SK-N-SH treated with all-trans-retinoic acid at 6 μM for 48 hours (cell line): ENCODE data around the gene PNPLA6.

Source experiments
- ATAC-seq: fragments of 200-7000 bp; cut with Tn5 transposase; 3 replicates; pipeline ENCODE4 v1.9.1; 2020; ENCODE audit warnings: mild to moderate bottlenecking, moderate library complexity
- ARNTL ChIP-seq: fragments of 450-650 bp; formaldehyde crosslinking; IDR thresholded peaks from 2 replicates; pipeline ENCODE4 v1.5.0; 2020; ENCODE audit warnings: low read depth, mild to moderate bottlenecking, moderate library complexity, borderline replicate concordance
- PPARA ChIP-seq: fragments of 250-450 bp; sonication (Bioruptor Pico); IDR thresholded peaks from 2 replicates; pipeline ENCODE4 v1.5.0; 2020; ENCODE audit warnings: mild to moderate bottlenecking, borderline replicate concordance
- ZC3H10 ChIP-seq: fragments of 250-450 bp; sonication (Bioruptor Pico); IDR thresholded peaks from 2 replicates; pipeline ENCODE4 v1.5.1; 2021; ENCODE audit warnings: mild to moderate bottlenecking, moderate library complexity
- ZFP3 ChIP-seq: fragments of 250-450 bp; sonication (Bioruptor Pico); IDR thresholded peaks from 2 replicates; pipeline ENCODE4 v1.5.0; 2020; ENCODE audit warnings: mild to moderate bottlenecking, moderate library complexity
- ZNF70 ChIP-seq: fragments of 450-650 bp; formaldehyde crosslinking; IDR thresholded peaks from 2 replicates; pipeline ENCODE4 v1.5.0; 2020; ENCODE audit warnings: mild to moderate bottlenecking, moderate library complexity
- TF ChIP-seq, protein P1 (sequence below): fragments of 250-450 bp; sonication (Bioruptor Pico); IDR thresholded peaks from 2 replicates; pipeline ENCODE4 v1.5.1; 2021; ENCODE audit warnings: mild to moderate bottlenecking, moderate library complexity

PNPLA6 gene

DNA sequence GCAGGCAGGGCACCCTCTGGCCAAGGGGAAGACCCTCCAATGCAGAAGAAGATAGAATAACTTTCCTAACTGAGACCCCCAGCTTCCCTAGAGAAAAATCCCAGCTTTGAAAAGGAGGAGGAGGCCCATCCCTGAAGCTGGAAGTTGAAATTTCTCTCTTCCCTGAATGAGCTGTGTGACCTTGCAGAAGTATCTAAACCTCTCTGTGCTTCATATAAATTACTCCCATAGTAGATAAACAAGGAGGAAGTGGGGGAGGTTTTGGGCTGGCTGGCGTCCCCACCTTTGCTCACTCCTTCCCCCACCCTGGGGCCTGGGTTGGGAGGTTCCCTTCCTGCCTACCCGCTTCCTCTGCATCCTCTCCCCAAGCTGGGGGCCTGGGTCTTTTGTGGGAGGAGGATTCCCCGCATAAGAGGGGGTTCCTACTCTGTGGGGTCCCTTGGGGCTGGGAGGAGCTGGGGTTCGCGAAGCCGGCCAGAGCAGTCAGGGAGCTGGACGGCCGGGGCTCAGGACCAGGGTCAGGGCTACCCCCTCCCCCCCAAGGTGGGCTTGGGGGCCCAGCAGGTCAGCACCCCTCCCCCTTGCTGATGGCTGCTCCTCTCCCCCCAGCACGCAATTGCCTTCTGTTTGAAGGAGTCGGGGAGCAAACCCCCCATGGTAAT is 71.8 kb downstream of the PNPLA6 start:
- no peak for ATAC-seq
- no peak for TF ChIP-seq ARNTL (CRISPR knock-in tag)
- TF ChIP-seq ZNF70 (CRISPR knock-in tag), result no peak
- TF ChIP-seq PPARA, result no peak
- TF ChIP-seq ZC3H10 (CRISPR knock-in tag), result no peak

DNA sequence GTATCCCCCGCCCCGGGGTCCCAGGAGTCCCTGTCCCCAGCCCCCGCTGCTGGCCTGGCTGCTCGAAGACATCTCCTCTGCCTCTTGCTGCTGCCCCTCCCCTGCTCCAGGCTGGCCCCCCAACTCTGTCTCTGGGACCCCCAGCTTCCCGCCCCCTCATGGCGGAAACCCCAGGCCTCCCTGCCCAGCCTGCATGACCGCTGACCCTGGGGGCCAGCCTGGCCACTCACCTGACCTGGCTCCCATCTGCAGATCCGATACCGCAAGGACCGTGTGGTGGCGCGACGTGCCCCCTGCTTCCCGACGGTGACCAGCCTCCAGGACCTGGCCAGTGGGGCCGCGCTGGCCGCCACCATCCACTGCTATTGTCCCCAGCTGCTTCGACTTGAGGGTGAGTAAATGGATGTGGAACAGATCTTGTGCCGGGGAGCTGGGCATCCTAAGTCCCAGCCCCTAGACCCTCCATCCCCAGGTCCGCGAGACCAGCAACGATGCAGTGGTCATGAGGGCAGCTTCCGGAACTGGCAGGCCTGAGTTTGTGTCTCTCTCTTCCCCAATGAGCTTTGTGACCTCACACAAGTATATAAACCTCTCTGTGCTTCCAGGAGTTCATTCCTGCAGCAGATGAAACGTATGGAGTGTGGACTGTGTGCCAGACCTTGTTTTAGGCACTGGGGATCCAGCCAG is 72.5 kb downstream of the PNPLA6 start:
- no peak for ATAC-seq
- no peak for TF ChIP-seq ZFP3 (CRISPR knock-in tag)

DNA sequence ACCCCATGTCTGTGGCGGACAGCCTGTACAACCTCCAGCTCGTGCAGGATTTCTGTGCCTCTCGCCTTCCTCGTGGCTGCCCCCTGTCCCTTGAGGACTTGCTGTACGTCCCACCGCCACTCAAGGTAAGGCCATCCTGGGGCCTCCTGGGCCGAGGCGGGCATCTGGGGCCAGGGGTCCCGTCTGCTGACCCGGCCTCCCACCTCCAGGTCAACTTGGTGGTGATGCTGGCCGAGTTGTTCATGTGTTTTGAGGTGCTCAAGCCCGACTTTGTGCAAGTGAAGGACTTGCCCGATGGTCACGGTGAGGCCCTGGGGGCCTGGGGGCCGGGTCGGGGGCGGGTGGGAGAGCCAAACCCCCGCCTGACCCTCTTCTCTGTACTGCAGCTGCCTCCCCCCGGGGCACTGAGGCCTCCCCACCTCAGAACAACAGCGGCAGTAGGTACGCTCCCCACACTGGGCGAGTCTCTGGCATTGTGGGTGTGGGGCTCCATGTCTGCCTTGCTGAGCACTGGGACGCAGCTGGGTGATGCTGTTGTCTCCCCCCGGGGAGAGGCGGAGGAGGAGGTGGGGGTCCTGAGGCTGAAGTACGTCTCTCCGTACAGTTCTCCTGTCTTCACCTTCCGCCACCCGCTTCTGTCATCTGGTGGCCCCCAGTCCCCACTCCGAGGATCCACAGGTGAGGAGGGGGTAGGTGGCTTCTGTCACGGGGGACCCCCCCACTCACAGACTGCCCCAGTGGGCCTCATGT is 75.1 kb downstream of the PNPLA6 start:
- no peak for TF ChIP-seq ZC3H10 (CRISPR knock-in tag)
- TF ChIP-seq, protein P1, sequence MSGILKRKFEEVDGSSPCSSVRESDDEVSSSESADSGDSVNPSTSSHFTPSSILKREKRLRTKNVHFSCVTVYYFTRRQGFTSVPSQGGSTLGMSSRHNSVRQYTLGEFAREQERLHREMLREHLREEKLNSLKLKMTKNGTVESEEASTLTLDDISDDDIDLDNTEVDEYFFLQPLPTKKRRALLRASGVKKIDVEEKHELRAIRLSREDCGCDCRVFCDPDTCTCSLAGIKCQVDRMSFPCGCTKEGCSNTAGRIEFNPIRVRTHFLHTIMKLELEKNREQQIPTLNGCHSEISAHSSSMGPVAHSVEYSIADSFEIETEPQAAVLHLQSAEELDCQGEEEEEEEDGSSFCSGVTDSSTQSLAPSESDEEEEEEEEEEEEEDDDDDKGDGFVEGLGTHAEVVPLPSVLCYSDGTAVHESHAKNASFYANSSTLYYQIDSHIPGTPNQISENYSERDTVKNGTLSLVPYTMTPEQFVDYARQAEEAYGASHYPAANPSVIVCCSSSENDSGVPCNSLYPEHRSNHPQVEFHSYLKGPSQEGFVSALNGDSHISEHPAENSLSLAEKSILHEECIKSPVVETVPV (CRISPR knock-in tag), result no peak
- ATAC-seq, result no peak
